Osteoblast (primary cell): Measurements from ENCODE around the gene PAWR. TPM values are rescaled to one million over a fixed set of nuclear protein-coding genes. Genes with fewer than 3 reads are reported as not detected.

Experiments
- DNase-seq: peaks from one replicate; pipeline ENCODE4 v3.0.0; 2011; ENCODE audit warnings: low spot score, mixed read lengths; ENCODE audit not compliant: insufficient read length; ENCODE audit errors: missing footprints
- H2AFZ ChIP-seq: 2 replicates; pipeline ENCODE4 v1.6.0; 2011; ENCODE audit warnings: mild to moderate bottlenecking, low read length
- H3K27ac ChIP-seq: 2 replicates; pipeline ENCODE4 v1.5.1; 2011; ENCODE audit warnings: mild to moderate bottlenecking, low read depth, low read length, moderate library complexity
- H3K27me3 ChIP-seq: 2 replicates; pipeline ENCODE4 v1.6.0; 2012; ENCODE audit warnings: mild to moderate bottlenecking, control low read depth, inconsistent platforms, low read length, moderate library complexity; ENCODE audit not compliant: insufficient read depth
- H3K36me3 ChIP-seq: 2 replicates; pipeline ENCODE4 v1.5.1; 2011; ENCODE audit warnings: mild to moderate bottlenecking, low read length, control low read depth, moderate library complexity; ENCODE audit not compliant: insufficient read depth
- H3K4me1 ChIP-seq: 2 replicates; pipeline ENCODE4 v1.5.1; 2011; ENCODE audit warnings: mild to moderate bottlenecking, low read length, control low read depth, moderate library complexity; ENCODE audit not compliant: insufficient read depth
- H3K4me2 ChIP-seq: 2 replicates; pipeline ENCODE4 v1.6.0; 2011; ENCODE audit warnings: mild to moderate bottlenecking, low read length; ENCODE audit not compliant: insufficient read depth
- H3K4me3 ChIP-seq: fragments of 200-600 bp; sonication (generic); 3 replicates; pipeline ENCODE4 v1.5.1; 2012; ENCODE audit warnings: mild to moderate bottlenecking, low read length, inconsistent platforms; ENCODE audit not compliant: insufficient read depth
- H3K79me2 ChIP-seq: 2 replicates; pipeline ENCODE4 v1.6.0; 2012; ENCODE audit warnings: mild to moderate bottlenecking, low read length, control low read depth, inconsistent platforms; ENCODE audit not compliant: insufficient read depth
- H3K9me3 ChIP-seq: 2 replicates; pipeline ENCODE4 v1.5.1; 2011; ENCODE audit warnings: low read depth, low read length, control low read depth
- H4K20me1 ChIP-seq: 2 replicates; pipeline ENCODE4 v1.6.0; 2012; ENCODE audit warnings: mild to moderate bottlenecking, low read length, control low read depth; ENCODE audit not compliant: insufficient read depth
- total RNA-seq: library from RNA; depleted of rRNA; stranded (reverse); fragments of >200 nt; gene quantifications from 2 replicates; pipeline ENCODE4 v1.2.3, GENCODE V29; 2012
- TF ChIP-seq, protein P1 (sequence below): IDR thresholded peaks from 2 replicates; pipeline ENCODE4 v1.5.1; 2011; ENCODE audit warnings: mild to moderate bottlenecking, low read depth, low read length, moderate library complexity; ENCODE audit errors: extremely low read depth

PAWR gene
- total RNA-seq, 1 donor: 78.5 TPM

DNA sequence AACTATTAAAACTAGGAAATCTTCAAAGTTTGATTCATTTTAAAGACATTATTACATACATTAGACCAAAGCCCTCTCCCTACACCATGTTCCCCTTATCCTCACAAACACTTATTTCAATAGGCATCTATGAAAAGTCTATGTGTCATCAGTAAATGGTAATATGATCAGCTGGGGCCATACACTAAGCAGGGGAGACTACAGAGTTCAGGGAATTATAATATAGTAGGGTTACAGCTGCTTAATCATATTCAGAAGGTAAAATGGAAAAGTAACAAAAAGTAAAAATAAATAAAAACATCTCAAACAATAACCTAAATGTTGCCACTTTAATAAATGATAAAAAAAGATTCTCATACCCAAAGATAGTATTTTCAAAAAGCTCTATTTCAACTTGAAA lies 29.1 kb downstream of the PAWR start:
- Histone ChIP-seq H3K4me3 (no peak overlapping the region), H3K36me3 (peaks cover 10% of the 10 kb centered on the region), H3K79me2 (peaks cover 93% of the 10 kb centered on the region), H3K9me3 (no peaks in the 10 kb centered on the region), H3K27me3 (no peaks in the 10 kb centered on the region), H4K20me1 (peaks cover 4% of the 10 kb centered on the region), H3K4me1 (peaks cover 18% of the 10 kb centered on the region), H2AFZ (no peak overlapping the region), H3K4me2 (no peak overlapping the region), H3K27ac (no peak overlapping the region)
- TF ChIP-seq, protein P1, sequence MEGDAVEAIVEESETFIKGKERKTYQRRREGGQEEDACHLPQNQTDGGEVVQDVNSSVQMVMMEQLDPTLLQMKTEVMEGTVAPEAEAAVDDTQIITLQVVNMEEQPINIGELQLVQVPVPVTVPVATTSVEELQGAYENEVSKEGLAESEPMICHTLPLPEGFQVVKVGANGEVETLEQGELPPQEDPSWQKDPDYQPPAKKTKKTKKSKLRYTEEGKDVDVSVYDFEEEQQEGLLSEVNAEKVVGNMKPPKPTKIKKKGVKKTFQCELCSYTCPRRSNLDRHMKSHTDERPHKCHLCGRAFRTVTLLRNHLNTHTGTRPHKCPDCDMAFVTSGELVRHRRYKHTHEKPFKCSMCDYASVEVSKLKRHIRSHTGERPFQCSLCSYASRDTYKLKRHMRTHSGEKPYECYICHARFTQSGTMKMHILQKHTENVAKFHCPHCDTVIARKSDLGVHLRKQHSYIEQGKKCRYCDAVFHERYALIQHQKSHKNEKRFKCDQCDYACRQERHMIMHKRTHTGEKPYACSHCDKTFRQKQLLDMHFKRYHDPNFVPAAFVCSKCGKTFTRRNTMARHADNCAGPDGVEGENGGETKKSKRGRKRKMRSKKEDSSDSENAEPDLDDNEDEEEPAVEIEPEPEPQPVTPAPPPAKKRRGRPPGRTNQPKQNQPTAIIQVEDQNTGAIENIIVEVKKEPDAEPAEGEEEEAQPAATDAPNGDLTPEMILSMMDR: no peak
- no peak for DNase-seq

DNA sequence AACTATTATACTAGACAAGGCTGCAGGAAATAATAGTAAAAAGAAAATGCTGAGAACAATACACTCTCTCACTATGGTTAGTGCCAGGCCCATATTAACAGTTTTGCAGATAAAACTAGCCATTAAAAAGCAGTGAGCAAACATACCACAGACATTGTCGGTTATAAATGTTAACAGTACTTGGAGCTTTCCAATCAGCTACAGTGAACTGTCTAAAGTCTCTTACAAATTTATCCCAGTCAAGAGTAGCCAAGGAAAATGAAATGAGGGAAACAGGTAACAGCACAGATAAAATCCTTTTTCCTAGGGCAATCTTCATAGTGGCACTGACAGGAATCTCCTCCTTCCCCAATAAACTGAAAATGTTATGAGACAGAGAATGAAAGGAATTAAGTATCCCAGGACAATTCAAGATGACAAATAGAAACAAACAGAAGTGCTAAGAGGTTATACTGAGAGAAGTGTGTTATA lies 30.8 kb downstream of the PAWR start:
- Histone ChIP-seq H3K4me3 (no peak overlapping the region), H3K27ac (peak overlapping the region; percentile 3), H3K9me3 (no peaks in the 10 kb centered on the region), H3K79me2 (peaks cover 94% of the 10 kb centered on the region), H3K27me3 (no peaks in the 10 kb centered on the region), H3K4me1 (peaks cover 18% of the 10 kb centered on the region), H4K20me1 (peaks cover 17% of the 10 kb centered on the region), H3K4me2 (peak overlapping the region; percentile 29), H2AFZ (no peak overlapping the region), H3K36me3 (peaks cover 20% of the 10 kb centered on the region)
- TF ChIP-seq, protein P1: no peak
- DNase-seq: no peak

DNA sequence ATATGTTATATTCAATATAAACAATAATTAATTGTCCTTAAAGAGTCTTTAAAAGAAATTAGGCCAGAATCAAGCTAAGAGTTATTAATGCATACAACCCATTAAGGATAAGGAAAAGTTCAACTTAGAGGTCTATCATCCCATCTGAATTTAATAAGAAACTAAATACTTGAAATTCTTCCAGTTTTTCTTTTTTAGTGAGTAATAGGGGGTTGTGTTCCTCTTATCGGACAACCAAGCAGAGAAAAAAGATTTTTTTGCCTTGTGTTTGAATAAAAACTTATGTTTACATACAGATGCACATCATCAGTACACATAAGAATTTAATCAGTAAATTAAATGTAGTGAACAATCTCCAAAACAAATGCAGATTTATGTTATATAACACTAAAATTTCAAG lies 32.5 kb downstream of the PAWR start:
- no peak for DNase-seq
- H3K36me3 ChIP-seq: peaks cover 15% of the 10 kb centered on the region
- peaks cover 20% of the 10 kb centered on the region for H4K20me1 ChIP-seq
- H3K27me3 ChIP-seq: no peaks in the 10 kb centered on the region
- H2AFZ ChIP-seq: no peak overlapping the region
- H3K9me3 ChIP-seq: no peaks in the 10 kb centered on the region
- H3K4me1 ChIP-seq: peaks cover 18% of the 10 kb centered on the region
- H3K79me2 ChIP-seq: peaks cover 94% of the 10 kb centered on the region
- TF ChIP-seq, protein P1: no peak
- no peak overlapping the region for H3K27ac ChIP-seq
- no peak overlapping the region for H3K4me2 ChIP-seq
- H3K4me3 ChIP-seq: no peak overlapping the region

DNA sequence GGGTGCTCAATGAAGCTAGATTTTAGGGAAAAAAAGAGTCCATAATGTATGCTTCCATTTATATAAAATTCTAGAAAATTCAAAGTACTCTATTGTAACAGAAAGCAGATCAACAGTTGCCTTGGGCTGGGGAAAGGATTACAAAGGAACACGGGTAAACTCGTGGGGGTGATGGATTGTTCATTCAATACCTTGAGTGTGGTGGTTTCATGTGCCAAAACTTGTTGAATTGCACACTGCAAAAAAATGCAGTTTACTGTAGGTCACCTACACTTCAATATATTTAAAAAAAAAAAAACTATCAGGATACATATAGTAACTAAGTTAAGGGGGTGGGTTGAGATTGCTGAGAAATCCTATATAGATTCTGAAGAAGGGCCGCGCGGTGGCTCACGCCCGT lies 33.6 kb downstream of the PAWR start:
- no peak overlapping the region for H3K27ac ChIP-seq
- DNase-seq: no peak
- no peaks in the 10 kb centered on the region for H3K9me3 ChIP-seq
- H3K4me3 ChIP-seq: no peak overlapping the region
- no peak overlapping the region for H3K4me2 ChIP-seq
- no peak overlapping the region for H2AFZ ChIP-seq
- TF ChIP-seq, protein P1: no peak
- H3K79me2 ChIP-seq: peaks cover 92% of the 10 kb centered on the region
- peaks cover 15% of the 10 kb centered on the region for H3K36me3 ChIP-seq
- H3K4me1 ChIP-seq: peaks cover 13% of the 10 kb centered on the region
- no peaks in the 10 kb centered on the region for H3K27me3 ChIP-seq
- peaks cover 20% of the 10 kb centered on the region for H4K20me1 ChIP-seq
